AG08395 (cell line): ENCODE results near the gene MAP7D2.

Experiments
- DNase-seq: peaks from one replicate; pipeline ENCODE4 v3.0.0; 2012; ENCODE audit warnings: mixed read lengths, low spot score

Gene MAP7D2

GRCh38 chrX:20112022-20112774 lies 4.5 kb downstream of the MAP7D2 start:
- no peak for DNase-seq

- DNase-seq = no peak
These were observed 5.4 kb downstream of the MAP7D2 start for GRCh38 chrX:20111271-20111670.

GRCh38 chrX:20101934-20102581 lies 14.6 kb downstream of the MAP7D2 start:
- no peak for DNase-seq

- DNase-seq = no peak
These were observed 25.2 kb downstream of the MAP7D2 start for GRCh38 chrX:20091499-20091898.

GRCh38 chrX:20089845-20090244 lies 26.9 kb downstream of the MAP7D2 start:
- no peak for DNase-seq

GRCh38 chrX:20080277-20080676 lies 36.4 kb downstream of the MAP7D2 start:
- no peak for DNase-seq

GRCh38 chrX:20071511-20072079 lies 45.1 kb downstream of the MAP7D2 start:
- DNase-seq = no peak

GRCh38 chrX:20067709-20068561 lies 48.8 kb downstream of the MAP7D2 start:
- DNase-seq = peak; percentile 92

GRCh38 chrX:20066968-20067708 lies 49.6 kb downstream of the MAP7D2 start:
- DNase-seq = peak; percentile 41

GRCh38 chrX:20063716-20064351 lies 52.9 kb downstream of the MAP7D2 start:
- no peak for DNase-seq

- no peak for DNase-seq
These were observed 53.6 kb downstream of the MAP7D2 start for GRCh38 chrX:20063153-20063552.

- DNase-seq = peak; percentile 14
These were observed 54.9 kb downstream of the MAP7D2 start for GRCh38 chrX:20061855-20062254.

- DNase-seq = no peak
These were observed 55.6 kb downstream of the MAP7D2 start for GRCh38 chrX:20060961-20061748.

- DNase-seq = no peak
These were observed 57.1 kb downstream of the MAP7D2 start for GRCh38 chrX:20059467-20060128.

- no peak for DNase-seq
These were observed 59.2 kb downstream of the MAP7D2 start for GRCh38 chrX:20057479-20057878.

GRCh38 chrX:20056704-20057103 lies 60.0 kb downstream of the MAP7D2 start:
- DNase-seq = no peak

GRCh38 chrX:20053537-20053936 lies 63.2 kb downstream of the MAP7D2 start:
- no peak for DNase-seq

GRCh38 chrX:20046864-20047263 lies 69.8 kb downstream of the MAP7D2 start:
- no peak for DNase-seq

GRCh38 chrX:20046223-20046622 lies 70.5 kb downstream of the MAP7D2 start:
- no peak for DNase-seq

GRCh38 chrX:20042221-20042620 lies 74.5 kb downstream of the MAP7D2 start:
- DNase-seq = peak; percentile 17
